Brain microvascular endothelial cell (primary cell): ENCODE measurements around the gene NUP43.

Experiments used
- DNase-seq: peaks from one replicate; pipeline ENCODE4 v3.0.0-alpha.2; 2020
- H3K27ac ChIP-seq: fragments of 250-450 bp; sonication (Bioruptor Pico); 2 replicates; pipeline ENCODE4 v1.5.1; 2020; ENCODE audit warnings: mild to moderate bottlenecking, moderate library complexity
- H3K27me3 ChIP-seq: fragments of 250-450 bp; sonication (Bioruptor Pico); replicated peaks from 2 replicates; pipeline ENCODE4 v1.5.1; 2020; ENCODE audit warnings: mild to moderate bottlenecking
- H3K36me3 ChIP-seq: fragments of 250-450 bp; sonication (Bioruptor Pico); replicated peaks from 2 replicates; pipeline ENCODE4 v1.5.1; 2020; ENCODE audit warnings: mild to moderate bottlenecking
- H3K4me3 ChIP-seq: 2 replicates; pipeline ENCODE4 v1.5.1; 2011; ENCODE audit warnings: low read depth, mild to moderate bottlenecking, control low read depth, low read length, moderate library complexity
- CTCF ChIP-seq: IDR thresholded peaks from 2 replicates; pipeline ENCODE4 v1.5.1; 2011; ENCODE audit warnings: low read depth, mild to moderate bottlenecking, moderate library complexity, low read length, control low read depth, inconsistent platforms; ENCODE audit errors: missing control alignments
- in situ Hi-C: cut with HindIII; loops from 2 replicates; pipeline ENCODE4 v1.10.0; 2017; ENCODE audit warnings: low sequenced_read_pairs, low pct_ligation_motif_present

Gene NUP43

GRCh38 chr6:149680503-149680902, 65.8 kb downstream of the NUP43 start:
- H3K27ac ChIP-seq = no peak overlapping the region
- no peaks in the 10 kb centered on the region for H3K27me3 ChIP-seq
- TF ChIP-seq CTCF = no peak
- H3K4me3 ChIP-seq = no peak overlapping the region
- peaks cover 40% of the 10 kb centered on the region for H3K36me3 ChIP-seq
- no peak for DNase-seq
- in situ Hi-C loops = no loop called here
